Measurements from ENCODE around the gene ONECUT2.

DNA sequence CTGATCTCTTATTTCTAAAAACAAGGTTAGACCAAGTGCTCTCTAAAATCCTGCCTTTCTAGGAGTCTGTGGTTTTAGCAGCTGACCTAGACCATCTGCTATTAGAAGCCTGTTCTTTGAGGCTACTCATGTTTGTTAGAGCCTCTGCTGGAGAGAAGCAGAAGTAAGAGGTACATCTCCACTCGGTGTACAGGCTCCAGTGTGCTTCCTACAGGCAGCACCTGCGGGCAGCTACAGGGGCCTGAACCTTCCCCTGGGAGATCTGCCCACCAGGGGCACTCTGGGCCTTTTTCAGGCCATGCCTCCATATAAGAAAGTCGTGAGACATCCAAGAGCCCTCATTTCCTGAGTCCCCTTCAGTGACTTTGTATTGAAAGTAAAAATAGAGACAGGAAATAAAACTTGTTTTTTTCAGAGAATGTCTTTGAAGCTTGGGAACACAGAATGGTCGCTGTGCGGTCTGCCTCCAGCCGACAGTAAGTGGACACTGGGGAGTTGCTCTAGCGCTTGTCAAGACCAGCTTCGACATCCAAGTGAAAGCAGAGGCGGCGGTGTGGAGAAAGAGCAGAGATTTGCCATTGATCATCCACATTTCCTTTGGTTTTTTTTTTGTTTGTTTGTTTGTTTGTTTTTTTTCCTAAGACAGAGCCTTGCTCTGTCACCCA is 31.7 kb downstream of the ONECUT2 start:
- TF ChIP-seq, protein P1, sequence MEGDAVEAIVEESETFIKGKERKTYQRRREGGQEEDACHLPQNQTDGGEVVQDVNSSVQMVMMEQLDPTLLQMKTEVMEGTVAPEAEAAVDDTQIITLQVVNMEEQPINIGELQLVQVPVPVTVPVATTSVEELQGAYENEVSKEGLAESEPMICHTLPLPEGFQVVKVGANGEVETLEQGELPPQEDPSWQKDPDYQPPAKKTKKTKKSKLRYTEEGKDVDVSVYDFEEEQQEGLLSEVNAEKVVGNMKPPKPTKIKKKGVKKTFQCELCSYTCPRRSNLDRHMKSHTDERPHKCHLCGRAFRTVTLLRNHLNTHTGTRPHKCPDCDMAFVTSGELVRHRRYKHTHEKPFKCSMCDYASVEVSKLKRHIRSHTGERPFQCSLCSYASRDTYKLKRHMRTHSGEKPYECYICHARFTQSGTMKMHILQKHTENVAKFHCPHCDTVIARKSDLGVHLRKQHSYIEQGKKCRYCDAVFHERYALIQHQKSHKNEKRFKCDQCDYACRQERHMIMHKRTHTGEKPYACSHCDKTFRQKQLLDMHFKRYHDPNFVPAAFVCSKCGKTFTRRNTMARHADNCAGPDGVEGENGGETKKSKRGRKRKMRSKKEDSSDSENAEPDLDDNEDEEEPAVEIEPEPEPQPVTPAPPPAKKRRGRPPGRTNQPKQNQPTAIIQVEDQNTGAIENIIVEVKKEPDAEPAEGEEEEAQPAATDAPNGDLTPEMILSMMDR (IDR thresholded peaks at IDR 0.05), result no peak
- no peak for TF ChIP-seq POLR2A (IDR thresholded peaks at IDR 0.05)

Data from ovary (tissue), 3 donors.